H1 (cell line): ENCODE data around the gene CFAP20. TPM values are rescaled to one million over a fixed set of nuclear protein-coding genes. Genes with fewer than 3 reads are reported as not detected.

Experiments used
- CTCF ChIA-PET: fragments of 300-600 bp; sonication (Branson Sonifier 250); formaldehyde crosslinking; loops from one replicate; lab custom pipeline; 2021; ENCODE audit not compliant: partially characterized antibody; lab: Charles Lee
- POLR2A ChIA-PET: fragments of 300-600 bp; sonication (Branson Sonifier 250); formaldehyde crosslinking; loops from one replicate; lab custom pipeline; 2021; ENCODE audit warnings: inconsistent platforms; ENCODE audit not compliant: partially characterized antibody; lab: Charles Lee
- DNase-seq, 2 experiments: peaks; one replicate each; pipeline versions ENCODE4 v3.0.0 to v3.0.0-alpha.2; 2010 to 2022; ENCODE audit warnings: low spot score in 2 of 2, low read depth in 1 of 2, mixed read lengths in 1 of 2
- FAIRE-seq: peaks from 2 replicates; lab custom pipeline; 2011; peaks lifted over from hg19 to GRCh38; lab: Jason Lieb, UNC
- H2AFZ ChIP-seq: 2 replicates; pipeline ENCODE4 v1.8.1; 2012; ENCODE audit warnings: low read length, inconsistent platforms
- H2AK5ac ChIP-seq: 2 replicates; pipeline ENCODE4 v1.6.1; 2013; ENCODE audit warnings: low read depth, low read length
- H2BK120ac ChIP-seq: replicated peaks from 2 replicates; pipeline ENCODE3; 2013; ENCODE audit warnings: low read depth, low read length, inconsistent platforms
- H2BK12ac ChIP-seq: 2 replicates; pipeline ENCODE4 v1.6.1; 2013; ENCODE audit warnings: low read depth, low read length
- H2BK15ac ChIP-seq: 2 replicates; pipeline ENCODE4 v1.6.1; 2013; ENCODE audit warnings: low read length
- H2BK20ac ChIP-seq: 2 replicates; pipeline ENCODE4 v1.6.1; 2013; ENCODE audit warnings: low read length
- H2BK5ac ChIP-seq: 2 replicates; pipeline ENCODE4 v1.6.1; 2013; ENCODE audit warnings: low read depth, low read length
- H3K14ac ChIP-seq: 2 replicates; pipeline ENCODE4 v1.6.1; 2013; ENCODE audit warnings: inconsistent platforms; ENCODE audit not compliant: insufficient read length
- H3K18ac ChIP-seq: 2 replicates; pipeline ENCODE4 v1.6.1; 2013; ENCODE audit warnings: low read length; ENCODE audit errors: extremely low read depth
- H3K23ac ChIP-seq: 2 replicates; pipeline ENCODE4 v1.6.1; 2013; ENCODE audit warnings: inconsistent platforms; ENCODE audit not compliant: insufficient read length
- H3K23me2 ChIP-seq: 2 replicates; pipeline ENCODE4 v1.6.1; 2013; ENCODE audit warnings: low read depth, low read length
- H3K27ac ChIP-seq: 2 replicates; pipeline ENCODE4 v1.6.1; 2011; ENCODE audit warnings: low read depth, low read length, inconsistent platforms
- H3K27me3 ChIP-seq, 4 experiments: replicated peaks in 1 of 4; 1 replicate in 1 of 4; 2 replicates in 3 of 4; pipeline versions ENCODE4 v1.6.1 to v1.8.1; 2011 to 2013; ENCODE audit warnings: low read length in 3 of 4, mild to moderate bottlenecking in 3 of 4, inconsistent platforms in 2 of 4, mixed read lengths in 2 of 4, moderate library complexity in 1 of 4; ENCODE audit not compliant: control insufficient read depth in 3 of 4, insufficient read depth in 3 of 4; ENCODE audit errors: extremely low read depth in 1 of 4
- H3K36me3 ChIP-seq, 4 experiments: 2 replicates each; pipeline versions ENCODE4 v1.6.1 to v1.8.1; 2011 to 2013; ENCODE audit warnings: mild to moderate bottlenecking in 4 of 4, low read length in 3 of 4, moderate library complexity in 2 of 4, control low read depth in 1 of 4, inconsistent platforms in 1 of 4; ENCODE audit not compliant: insufficient read depth in 4 of 4, control insufficient read depth in 2 of 4
- H3K4ac ChIP-seq: replicated peaks from 2 replicates; pipeline ENCODE3; 2013; ENCODE audit warnings: low read length, low read depth, mixed read lengths, inconsistent platforms; ENCODE audit not compliant: insufficient read length
- H3K4me1 ChIP-seq, 4 experiments: replicated peaks in 1 of 4; 1 replicate in 1 of 4; 2 replicates in 3 of 4; pipeline versions ENCODE4 v1.6.1 to v1.8.1; 2011 to 2013; ENCODE audit warnings: low read length in 3 of 4, inconsistent platforms in 2 of 4, mixed read lengths in 1 of 4; ENCODE audit not compliant: insufficient read depth in 4 of 4, control insufficient read depth in 3 of 4
- H3K4me2 ChIP-seq, 2 experiments: 2 replicates each; pipeline versions ENCODE4 v1.6.1 to v1.8.1; 2011 to 2013; ENCODE audit warnings: low read depth in 2 of 2, low read length in 2 of 2, control low read depth in 1 of 2, inconsistent platforms in 1 of 2, mild to moderate bottlenecking in 1 of 2; ENCODE audit not compliant: insufficient read depth in 1 of 2
- H3K4me3 ChIP-seq, 4 experiments: fragments of 200-600, 300-600 bp in 1 of 4; sonication (generic), shearing (Covaris generic), sonication (Bioruptor Twin) in 1 of 4; 2 replicates each; pipeline versions ENCODE4 v1.5.1 to v1.8.1; 2011 to 2016; ENCODE audit warnings: low read length in 4 of 4, low read depth in 3 of 4, control low read depth in 2 of 4, inconsistent platforms in 2 of 4, mild to moderate bottlenecking in 2 of 4, mixed read lengths in 1 of 4, moderate library complexity in 1 of 4; ENCODE audit not compliant: insufficient read depth in 2 of 4; ENCODE audit errors: extremely low read depth in 1 of 4
- H3K56ac ChIP-seq: replicated peaks from 2 replicates; pipeline ENCODE3; 2013; ENCODE audit warnings: low read depth, mild to moderate bottlenecking, mixed read lengths, low read length, inconsistent platforms; ENCODE audit not compliant: insufficient read length
- H3K79me1 ChIP-seq: 2 replicates; pipeline ENCODE4 v1.6.1; 2013; ENCODE audit warnings: low read depth, low read length, control low read depth
- H3K79me2 ChIP-seq, 2 experiments: 2 replicates each; pipeline versions ENCODE4 v1.6.1 to v1.8.1; 2012 to 2013; ENCODE audit warnings: low read length in 2 of 2, mild to moderate bottlenecking in 2 of 2, inconsistent platforms in 1 of 2; ENCODE audit not compliant: insufficient read depth in 2 of 2, control insufficient read depth in 1 of 2
- H3K9ac ChIP-seq, 4 experiments: replicated peaks in 1 of 4; 1 replicate in 1 of 4; 2 replicates in 3 of 4; pipeline versions ENCODE4 v1.6.1 to v1.8.1; 2011 to 2013; ENCODE audit warnings: low read depth in 3 of 4, low read length in 3 of 4, control low read depth in 2 of 4, mild to moderate bottlenecking in 2 of 4, moderate library complexity in 2 of 4, inconsistent platforms in 1 of 4; ENCODE audit errors: extremely low read depth in 1 of 4
- H3K9me3 ChIP-seq, 2 experiments: 2 replicates each; pipeline versions ENCODE4 v1.6.1 to v1.8.1; 2012 to 2013; ENCODE audit warnings: mild to moderate bottlenecking in 2 of 2, moderate library complexity in 2 of 2, control low read depth in 1 of 2, inconsistent platforms in 1 of 2, low read depth in 1 of 2, low read length in 1 of 2, mixed read lengths in 1 of 2; ENCODE audit not compliant: insufficient read depth in 2 of 2
- H4K20me1 ChIP-seq, 2 experiments: replicated peaks in 1 of 2; 2 replicates each; pipeline versions ENCODE3 to v1.8.1; 2011 to 2013; ENCODE audit warnings: inconsistent platforms in 2 of 2, low read length in 2 of 2, mild to moderate bottlenecking in 1 of 2; ENCODE audit not compliant: insufficient read depth in 2 of 2, control insufficient read depth in 1 of 2
- H4K5ac ChIP-seq: 2 replicates; pipeline ENCODE4 v1.6.1; 2013; ENCODE audit warnings: low read length, low read depth, mixed read lengths, inconsistent platforms; ENCODE audit not compliant: insufficient read length
- H4K8ac ChIP-seq: 2 replicates; pipeline ENCODE4 v1.8.0; 2013; ENCODE audit warnings: mild to moderate bottlenecking, moderate library complexity, low read length, inconsistent platforms; ENCODE audit not compliant: insufficient read depth; ENCODE audit errors: extremely low read depth
- H4K91ac ChIP-seq: replicated peaks from 2 replicates; pipeline ENCODE3; 2013; ENCODE audit warnings: low read length, mixed read lengths, inconsistent platforms; ENCODE audit not compliant: insufficient read length
- GABPA ChIP-seq: IDR thresholded peaks from 2 replicates; pipeline ENCODE4 v1.6.1; 2011; ENCODE audit warnings: mild to moderate bottlenecking, low read length, moderate library complexity, borderline replicate concordance; ENCODE audit not compliant: insufficient read depth
- HDAC2 ChIP-seq, 2 experiments: fragments of 300-600 bp in 1 of 2; sonication (generic) in 1 of 2; IDR thresholded peaks; 2 replicates each; pipeline ENCODE4 v1.6.1; 2011 to 2012; ENCODE audit warnings: low read depth in 2 of 2, low read length in 2 of 2, mild to moderate bottlenecking in 2 of 2, moderate library complexity in 2 of 2, borderline replicate concordance in 1 of 2, inconsistent platforms in 1 of 2
- KDM5A ChIP-seq: fragments of 200-600 bp; IDR thresholded peaks from 2 replicates; pipeline ENCODE4 v1.7.1; 2012; ENCODE audit warnings: mild to moderate bottlenecking, low read length, inconsistent platforms, mixed read lengths
- NRF1 ChIP-seq: IDR thresholded peaks from 2 replicates; pipeline ENCODE4 v1.6.1; 2011; ENCODE audit warnings: mild to moderate bottlenecking, low read depth, low read length, improper control_type of control experiment
- POLR2A ChIP-seq, 2 experiments: IDR thresholded peaks; 1 replicate in 1 of 2; 2 replicates in 1 of 2; pipeline ENCODE4 v1.6.1; 2011; ENCODE audit warnings: low read depth in 2 of 2, low read length in 2 of 2, mild to moderate bottlenecking in 2 of 2; ENCODE audit errors: control extremely low read depth in 1 of 2
- RFX5 ChIP-seq: IDR thresholded peaks from 2 replicates; pipeline ENCODE4 v1.6.1; 2011; ENCODE audit warnings: low read depth, low read length, improper control_type of control experiment, borderline replicate concordance
- SUZ12 ChIP-seq: fragments of 200-600 bp; sonication (generic); IDR thresholded peaks from 2 replicates; pipeline ENCODE4 v1.6.1; 2012; ENCODE audit warnings: mild to moderate bottlenecking, inconsistent platforms, low read length, moderate library complexity, mixed read lengths
- YY1 ChIP-seq: IDR thresholded peaks from 2 replicates; pipeline ENCODE4 v1.6.1; 2011; ENCODE audit warnings: low read depth, mild to moderate bottlenecking, low read length
- whole genome bisulfite sequencing, 2 experiments: shearing (Covaris generic) in 1 of 2; methylation state at CpG; one replicate each; pipeline versions ENCODE4 v1.1.6 to v1.1.7; 2013 to 2015; ENCODE audit warnings: low lambda C conversion rate in 2 of 2, mixed read lengths in 2 of 2, inconsistent platforms in 1 of 2, low coverage in 1 of 2, missing lambda C conversion rate in 1 of 2; ENCODE audit not compliant: insufficient replicate concordance in 2 of 2, insufficient coverage in 1 of 2, insufficient read length in 1 of 2; ENCODE audit errors: extremely low coverage in 1 of 2, missing lambda C conversion rate in 1 of 2; 5-methylcytosine and 5-hydroxymethylcytosine counted together
- polyA plus RNA-seq, 7 experiments: library from polyadenylated mRNA; depleted of rRNA in 3 of 7; stranded (reverse) in 5 of 7; unstranded in 2 of 7; fragments of >200 nt in 5 of 7; fragments of 200-250 nt in 2 of 7; gene quantifications; 1 replicate in 5 of 7; 2 replicates in 1 of 7; 4 replicates in 1 of 7; pipeline versions ENCODE4 v1.2.1 to v1.2.3, GENCODE V29; 2011 to 2013; ENCODE audit warnings: missing spikeins in 2 of 7, mixed read lengths in 2 of 7
- total RNA-seq: library from RNA; stranded (reverse); fragmentation: NEBNext Ultra II Directional; extraction: Animal tissue kit (Norgen Biotek cat#: 25700); gene quantifications from 2 replicates; pipeline ENCODE4 v1.2.1, GENCODE V29; 2021
- TF ChIP-seq, protein P1 (sequence below): IDR thresholded peaks from 2 replicates; pipeline ENCODE4 v1.6.1; 2012; ENCODE audit warnings: inconsistent platforms

CFAP20 gene
- total and polyA plus RNA-seq, 2 of the 8 experiments (the other 6 are each of a cell fraction or from before 2014, with no cell fraction given): 45.6 to 65.4 TPM

DNA sequence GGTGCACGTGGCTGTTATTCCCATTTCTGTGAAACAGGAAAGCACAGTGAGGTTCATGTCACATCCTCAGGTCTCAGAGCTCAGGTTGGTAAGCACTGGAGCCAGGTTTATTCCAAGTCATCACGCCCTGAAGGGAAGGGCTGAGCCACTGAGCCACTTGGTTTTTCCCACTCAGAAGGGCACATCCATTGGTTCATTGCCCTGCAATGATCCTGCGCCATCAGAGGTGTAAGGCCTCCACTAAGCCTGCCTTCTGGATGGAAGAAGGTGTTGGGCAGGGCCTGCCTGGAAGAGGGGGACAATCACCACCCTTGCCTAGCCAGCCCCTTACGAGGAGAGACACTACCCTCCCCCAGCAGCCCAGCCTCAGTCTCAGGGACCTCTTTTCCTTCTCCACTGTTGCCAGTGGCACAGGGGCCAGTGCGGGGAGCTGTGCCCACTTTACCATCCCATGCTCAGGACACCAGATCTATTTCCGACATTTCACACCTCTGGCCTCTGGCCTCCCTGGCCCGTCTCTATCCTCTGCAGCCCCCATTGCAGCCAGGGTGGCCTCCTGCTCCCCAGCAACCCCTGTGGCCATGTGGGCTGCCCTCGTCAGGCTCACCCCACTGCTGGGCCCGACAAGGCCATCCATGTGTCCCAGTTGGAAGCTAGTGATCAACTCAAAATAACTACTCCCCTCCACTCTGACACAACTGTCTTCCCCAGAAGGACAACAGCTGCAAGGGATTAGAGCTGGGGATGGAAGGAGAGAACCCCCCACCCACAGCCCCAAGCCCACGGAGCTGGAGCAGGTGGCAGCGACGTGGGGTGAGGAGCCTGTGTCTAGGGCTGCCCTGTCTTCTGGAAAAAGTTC lies 29.9 kb downstream of the CFAP20 start:
- CTCF ChIA-PET: interaction anchor here (0.9 to 18.9 kb wide), 12 partner anchors 10 to 323 kb away, joined by 3 to 235 read pairs (median 8); no protein-coding TSS in a partner anchor
- no peak overlapping the region for H3K14ac ChIP-seq
- DNase-seq (no peak), FAIRE-seq (no peak)
- H3K9me3 ChIP-seq: no peaks in the 10 kb centered on the region
- H3K79me1 ChIP-seq: no peaks in the 10 kb centered on the region
- no peak overlapping the region for H4K5ac ChIP-seq
- H3K23me2 ChIP-seq: no peaks in the 10 kb centered on the region
- H3K4me2 ChIP-seq: no peak overlapping the region
- no peak overlapping the region for H2AK5ac ChIP-seq
- no peak overlapping the region for H3K56ac ChIP-seq
- POLR2A ChIA-PET: no interaction called here
- no peak overlapping the region for H3K4me3 ChIP-seq
- no peak overlapping the region for H3K23ac ChIP-seq
- H3K79me2 ChIP-seq: no peaks in the 10 kb centered on the region
- WGBS, 2 experiments: 91% methylated on average over 12 of the region's 12 CpGs; no CpG with 5 or more reads in 1 of the 2 experiments
- no peak overlapping the region for H2BK5ac ChIP-seq
- no peaks in the 10 kb centered on the region for H3K36me3 ChIP-seq
- H2BK120ac ChIP-seq: no peak overlapping the region
- H3K9ac ChIP-seq: no peak overlapping the region
- no peak overlapping the region for H4K8ac ChIP-seq
- H2BK12ac ChIP-seq: no peak overlapping the region
- H2BK15ac ChIP-seq: no peak overlapping the region
- no peak overlapping the region for H3K18ac ChIP-seq
- H3K27ac ChIP-seq: no peak overlapping the region
- no peaks in the 10 kb centered on the region for H4K20me1 ChIP-seq
- H3K4me1 ChIP-seq: peaks cover 0 to 6% (median under 1%) of the 10 kb centered on the region in 4 experiments; a peak in 5 of 7 replicates
- no peaks in the 10 kb centered on the region for H3K27me3 ChIP-seq
- H3K4ac ChIP-seq: no peak overlapping the region
- no peak overlapping the region for H4K91ac ChIP-seq
- no peak overlapping the region for H2AFZ ChIP-seq
- no peak overlapping the region for H2BK20ac ChIP-seq
- TF ChIP-seq RFX5 (no peak), GABPA (no peak), NRF1 (no peak), POLR2A (IDR thresholded peaks at IDR 0.05; ENCODE audit: control extremely low read depth in 1 of 2, low read depth in 2 of 2, low read length in 2 of 2) (no peak), KDM5A (no peak), HDAC2 (IDR thresholded peaks at IDR 0.05; ENCODE audit: borderline replicate concordance in 1 of 2, low read depth in 2 of 2, low read length in 2 of 2) (no peak), YY1 (no peak), SUZ12 (no peak)
- TF ChIP-seq, protein P1, sequence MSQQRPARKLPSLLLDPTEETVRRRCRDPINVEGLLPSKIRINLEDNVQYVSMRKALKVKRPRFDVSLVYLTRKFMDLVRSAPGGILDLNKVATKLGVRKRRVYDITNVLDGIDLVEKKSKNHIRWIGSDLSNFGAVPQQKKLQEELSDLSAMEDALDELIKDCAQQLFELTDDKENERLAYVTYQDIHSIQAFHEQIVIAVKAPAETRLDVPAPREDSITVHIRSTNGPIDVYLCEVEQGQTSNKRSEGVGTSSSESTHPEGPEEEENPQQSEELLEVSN: no peak
